CD4-positive, alpha-beta T cell treated with Interleukin-6 for 4 hours (primary cell): Measurements from ENCODE around the gene PKD1L1.
"Not testable (repeated sequence)": the region's sequence is repeated elsewhere in the genome, so short reads cannot be mapped to it uniquely, and the experiment has no call there.

Experiments used
- DNase-seq: peaks from one replicate; pipeline ENCODE4 v3.0.0-alpha.2; 2020; ENCODE audit warnings: mixed read lengths

The PKD1L1 gene

GRCh38 chr7:47948141-47948790 lies at the start of gene PKD1L1:
PKD1L1 (minus strand) TSS chr7:47948466; CDS start chr7:47948440, 26 bp downstream.
- DNase-seq, result no peak

- DNase-seq, result no peak
Observed at GRCh38 chr7:47992446-47992845, 44.2 kb upstream of the PKD1L1 start.

- DNase-seq, result peak; percentile 93
Observed at GRCh38 chr7:47991741-47992311, 43.6 kb upstream of the PKD1L1 start.

GRCh38 chr7:47991270-47991669 lies 43.0 kb upstream of the PKD1L1 start:
- DNase-seq, result no peak

DNA sequence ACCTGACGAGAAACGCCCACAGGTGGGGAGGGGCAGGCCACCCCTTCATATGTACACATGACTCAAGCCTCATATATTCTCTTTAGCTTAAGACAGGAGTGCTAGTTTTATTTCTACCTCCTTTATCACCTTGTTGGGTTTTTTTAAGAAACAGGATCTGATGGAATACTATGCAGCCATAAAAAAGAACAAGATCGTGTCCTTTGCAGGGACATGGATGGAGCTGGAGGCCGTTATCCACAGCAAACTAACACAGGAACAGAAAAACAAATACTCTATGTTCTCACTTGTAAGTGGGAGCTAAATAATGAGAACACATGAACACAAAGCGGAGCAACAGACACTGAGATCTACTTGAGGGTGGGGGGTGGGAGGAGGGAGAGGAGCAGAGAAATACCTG lies 42.3 kb upstream of the PKD1L1 start:
- DNase-seq, result no peak

GRCh38 chr7:47989607-47990400 lies 41.5 kb upstream of the PKD1L1 start:
- not testable (repeated sequence) for DNase-seq

DNA sequence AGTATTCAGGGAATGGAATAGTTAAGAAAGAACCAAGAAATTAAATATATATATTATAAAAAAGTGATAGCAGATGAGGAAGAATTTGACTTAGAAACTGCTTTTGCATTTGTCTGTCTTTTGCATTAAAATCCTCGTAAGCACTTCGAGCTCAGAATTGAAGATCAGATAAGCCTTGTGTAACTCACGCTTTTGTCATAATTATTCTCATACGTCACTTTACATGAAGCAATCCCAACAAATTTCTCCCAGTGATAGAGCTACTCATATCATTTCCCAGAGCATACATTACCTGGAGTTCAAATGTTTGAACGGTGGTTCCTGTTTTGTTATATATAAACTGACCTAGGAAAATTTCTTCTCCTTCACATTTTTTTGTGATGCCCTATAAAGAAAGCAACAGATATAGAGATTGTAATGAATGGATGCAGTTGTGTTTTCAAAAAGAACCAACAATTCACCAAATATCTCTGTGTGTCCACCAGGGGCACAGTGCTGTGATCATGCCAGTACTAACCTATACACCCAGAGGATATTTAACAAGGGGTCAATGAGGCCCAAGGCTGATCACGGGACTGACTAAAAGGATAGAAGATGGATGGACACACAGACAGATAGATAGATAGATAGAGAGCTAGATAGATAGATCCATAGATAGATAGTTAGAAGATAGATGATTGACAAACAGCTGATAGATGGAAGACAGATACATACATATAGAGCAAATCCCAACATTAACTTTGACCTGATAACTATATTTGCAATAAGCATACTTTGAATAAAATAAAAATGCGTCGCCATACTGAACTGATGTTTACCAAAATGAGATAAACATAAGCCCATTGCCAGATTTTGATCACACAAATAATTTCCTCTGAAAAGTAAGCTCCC lies 40.5 kb upstream of the PKD1L1 start:
- no peak for DNase-seq

- no peak for DNase-seq
Observed at GRCh38 chr7:47982610-47983009, 34.3 kb upstream of the PKD1L1 start.

DNA sequence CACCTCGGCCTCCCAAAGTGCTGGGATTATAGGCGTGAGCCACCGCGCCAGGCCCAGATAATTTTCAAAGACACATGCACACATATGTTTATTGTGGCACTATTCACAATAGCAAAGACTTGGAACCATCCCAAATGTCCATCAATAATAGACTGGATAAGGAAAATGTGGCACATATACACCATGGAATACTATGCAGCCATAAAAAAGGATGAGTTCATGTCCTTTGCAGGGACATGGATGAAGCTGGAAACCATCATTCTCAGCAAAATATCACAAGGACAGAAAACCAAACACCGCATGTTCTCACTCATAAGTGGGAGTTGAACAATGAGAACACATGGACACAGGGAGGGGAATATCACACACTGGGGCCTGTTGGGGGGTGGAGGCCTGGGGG lies 32.4 kb upstream of the PKD1L1 start:
- DNase-seq, result not testable (repeated sequence)

DNA sequence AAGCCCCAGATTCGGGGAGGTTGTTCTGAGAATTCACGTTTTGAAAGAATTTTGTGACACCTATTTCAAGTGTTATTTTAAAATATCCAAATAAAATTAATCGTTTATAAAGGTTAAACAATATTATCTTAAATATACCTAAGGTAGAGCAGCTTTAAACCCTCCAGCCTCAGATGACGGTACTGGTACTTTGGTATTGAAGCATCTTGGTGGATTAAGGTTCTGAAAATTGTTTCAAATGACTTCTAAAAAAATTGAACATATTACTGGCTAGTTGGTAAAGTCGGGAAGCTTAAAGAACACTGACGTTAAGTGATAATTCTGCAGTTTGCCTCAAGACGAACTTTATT lies 31.5 kb upstream of the PKD1L1 start:
- DNase-seq, result no peak

DNA sequence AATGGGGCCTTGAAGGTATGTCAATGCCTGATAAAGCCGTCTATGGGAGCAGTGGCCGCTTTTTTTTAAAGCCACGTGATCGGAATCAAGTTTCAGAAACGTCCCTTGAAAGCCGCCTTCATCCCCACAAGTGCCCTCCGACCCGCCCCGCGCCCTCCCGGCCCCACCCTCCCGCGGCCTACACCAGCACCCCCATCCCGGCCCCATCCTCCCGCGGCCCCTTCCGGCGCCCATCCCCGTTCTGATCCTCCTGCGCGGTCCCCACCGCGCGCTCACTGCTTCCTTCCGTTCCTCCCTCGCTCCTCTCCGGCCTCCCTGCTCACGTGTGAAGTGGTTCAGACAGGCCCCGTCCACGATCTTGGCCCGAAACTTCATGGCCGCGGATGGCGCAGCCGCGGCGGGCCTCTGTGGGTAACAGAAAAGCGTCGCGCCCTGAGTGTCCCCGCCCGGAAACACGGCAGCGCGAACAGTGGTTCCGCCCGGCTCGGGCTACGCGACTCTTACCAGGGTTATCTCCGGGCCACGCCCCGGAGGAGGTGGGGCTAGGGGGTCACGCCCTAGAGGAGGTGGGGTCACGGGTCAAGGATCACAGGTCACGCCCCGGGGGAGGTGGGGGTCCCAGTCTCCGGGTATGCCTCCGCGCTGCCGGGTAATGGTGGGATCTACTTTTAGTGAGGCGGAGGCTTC lies 31.0 kb upstream of the PKD1L1 start, which contains the start of gene HUS1:
Gene HUS1 (minus strand): TSS at position 471 of the 687 bp plus-strand sequence. CDS start 96 bp downstream, at position 375.
- peak; percentile 91 for DNase-seq

DNA sequence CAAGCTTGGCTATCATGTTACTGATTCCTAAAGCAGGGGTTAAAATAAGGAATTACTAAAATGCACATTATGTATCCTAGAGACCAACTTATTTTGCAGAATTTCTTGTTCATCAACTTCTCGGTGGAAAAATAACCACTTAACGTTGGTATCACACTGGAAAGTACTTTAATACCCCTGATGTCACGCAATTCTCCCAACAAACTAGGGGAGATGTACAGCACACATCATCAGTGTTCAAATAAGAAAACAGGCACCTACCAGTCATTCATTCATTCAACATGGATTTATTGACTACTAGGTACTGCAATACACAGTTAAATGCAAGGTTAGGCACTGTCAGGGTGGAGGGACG lies 30.5 kb upstream of the PKD1L1 start:
- no peak for DNase-seq

DNA sequence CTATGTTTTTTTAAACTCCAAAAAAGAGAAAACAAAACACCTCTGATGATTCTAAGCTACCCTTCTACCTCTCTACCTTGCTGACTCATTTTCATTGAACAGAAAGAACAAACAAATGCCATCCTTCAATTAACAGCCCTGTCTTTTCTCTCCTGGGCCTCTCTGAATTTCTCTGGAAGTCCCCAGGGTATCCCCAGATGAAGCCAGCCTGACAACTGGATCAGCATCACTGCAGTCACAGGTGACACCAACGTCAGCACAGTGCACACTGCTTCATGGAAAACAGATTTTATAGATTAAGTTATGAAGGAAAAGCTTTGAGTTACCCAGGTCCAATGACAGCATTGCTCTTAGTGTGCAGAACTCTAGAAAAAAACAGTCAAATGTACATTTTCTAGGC lies 25.5 kb upstream of the PKD1L1 start:
- no peak for DNase-seq

- DNase-seq, result no peak
Observed at GRCh38 chr7:47970761-47971160, 22.5 kb upstream of the PKD1L1 start.

- peak; percentile 57 for DNase-seq
Observed at GRCh38 chr7:47968847-47969774, 20.8 kb upstream of the PKD1L1 start.

DNA sequence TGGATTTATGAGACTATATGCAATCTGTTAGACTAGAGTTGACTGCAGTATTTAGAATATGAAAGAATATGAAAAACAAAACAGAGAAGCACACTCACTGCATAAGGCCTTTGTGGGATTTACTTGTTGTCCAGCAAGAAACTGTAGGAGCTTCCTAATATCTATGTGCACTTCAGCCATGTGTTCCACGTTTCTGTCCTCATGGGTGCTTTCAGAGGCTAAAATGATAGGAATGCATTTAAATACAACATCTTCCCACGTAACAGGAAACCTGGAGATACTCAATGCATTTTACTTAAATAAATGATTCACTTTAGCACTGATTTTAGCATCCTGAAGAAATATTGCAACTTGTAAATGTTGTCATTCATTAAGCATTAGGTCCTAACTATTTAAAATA lies 19.4 kb upstream of the PKD1L1 start:
- DNase-seq, result no peak

DNA sequence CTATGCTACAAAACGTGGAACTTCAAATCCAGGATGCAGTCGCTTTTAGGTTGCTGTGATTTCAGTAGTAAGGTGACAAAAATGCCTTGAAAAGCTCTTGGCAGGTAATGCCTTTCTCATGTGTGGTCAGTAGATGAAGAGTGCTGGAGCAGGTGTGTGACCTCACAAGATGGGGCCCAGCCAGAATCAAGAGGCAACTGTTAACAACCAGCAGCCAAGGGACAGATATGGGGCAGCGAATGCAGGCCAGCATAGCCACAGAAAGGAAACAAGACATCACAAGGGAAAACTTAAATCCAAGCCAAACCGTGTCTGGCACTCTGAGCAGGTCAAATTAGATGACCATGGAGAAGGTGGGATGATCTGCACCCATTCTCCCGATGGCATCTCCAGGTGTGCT lies 18.9 kb upstream of the PKD1L1 start:
- no peak for DNase-seq

GRCh38 chr7:47965456-47965855 lies 17.2 kb upstream of the PKD1L1 start:
- no peak for DNase-seq

GRCh38 chr7:47962262-47962661 lies 14.0 kb upstream of the PKD1L1 start:
- DNase-seq, result no peak

DNA sequence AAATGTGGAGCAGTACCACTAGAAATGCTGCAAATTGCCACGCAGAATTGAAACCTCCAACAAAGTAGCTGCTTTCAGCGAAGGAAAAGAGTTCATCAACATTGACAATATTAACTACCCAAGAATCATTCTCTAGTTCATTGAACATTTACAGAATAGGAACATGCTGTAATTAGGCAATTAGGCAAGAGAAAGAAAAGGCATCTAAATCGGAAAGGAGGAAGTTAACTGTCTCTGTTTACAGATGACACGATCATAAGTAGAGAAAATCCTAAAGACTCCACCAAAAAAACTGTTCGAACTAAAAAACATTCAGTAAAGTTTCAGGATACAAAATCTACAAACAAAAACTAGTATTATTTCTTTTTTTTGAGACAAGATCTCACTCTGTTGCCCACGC lies 8.9 kb upstream of the PKD1L1 start:
- no peak for DNase-seq

- DNase-seq, result no peak
Observed at GRCh38 chr7:47956220-47956619, 8.0 kb upstream of the PKD1L1 start.
